Esophagus muscularis mucosa (tissue), 4 donors: ENCODE results near the gene COL11A2.

Source experiments
- CTCF ChIP-seq, 3 experiments: fragments of 200-600 bp in 2 of 3; fragments of 450-650 bp in 1 of 3; sonication (generic) in 2 of 3; IDR thresholded peaks; one replicate each; pipeline ENCODE4 v1.5.1; 2017 to 2019; ENCODE audit warnings: antibody characterized with exemption in 3 of 3, mild to moderate bottlenecking in 2 of 3, moderate library complexity in 1 of 3
- EP300 ChIP-seq: sonication (generic); formaldehyde crosslinking; IDR thresholded peaks from one replicate; pipeline ENCODE4 v1.6.1; 2017; ENCODE audit warnings: antibody characterized with exemption
- POLR2A ChIP-seq: fragments of 450-650 bp; IDR thresholded peaks from one replicate; pipeline ENCODE4 v1.6.1; 2017; ENCODE audit warnings: antibody characterized with exemption, moderate library complexity, mild to moderate bottlenecking, low read depth
- POLR2AphosphoS5 ChIP-seq, 2 donors: sonication (generic); formaldehyde crosslinking; IDR thresholded peaks; one replicate each; pipeline ENCODE4 v1.6.1; 2017; ENCODE audit warnings: antibody characterized with exemption in 2 of 2

DNA sequence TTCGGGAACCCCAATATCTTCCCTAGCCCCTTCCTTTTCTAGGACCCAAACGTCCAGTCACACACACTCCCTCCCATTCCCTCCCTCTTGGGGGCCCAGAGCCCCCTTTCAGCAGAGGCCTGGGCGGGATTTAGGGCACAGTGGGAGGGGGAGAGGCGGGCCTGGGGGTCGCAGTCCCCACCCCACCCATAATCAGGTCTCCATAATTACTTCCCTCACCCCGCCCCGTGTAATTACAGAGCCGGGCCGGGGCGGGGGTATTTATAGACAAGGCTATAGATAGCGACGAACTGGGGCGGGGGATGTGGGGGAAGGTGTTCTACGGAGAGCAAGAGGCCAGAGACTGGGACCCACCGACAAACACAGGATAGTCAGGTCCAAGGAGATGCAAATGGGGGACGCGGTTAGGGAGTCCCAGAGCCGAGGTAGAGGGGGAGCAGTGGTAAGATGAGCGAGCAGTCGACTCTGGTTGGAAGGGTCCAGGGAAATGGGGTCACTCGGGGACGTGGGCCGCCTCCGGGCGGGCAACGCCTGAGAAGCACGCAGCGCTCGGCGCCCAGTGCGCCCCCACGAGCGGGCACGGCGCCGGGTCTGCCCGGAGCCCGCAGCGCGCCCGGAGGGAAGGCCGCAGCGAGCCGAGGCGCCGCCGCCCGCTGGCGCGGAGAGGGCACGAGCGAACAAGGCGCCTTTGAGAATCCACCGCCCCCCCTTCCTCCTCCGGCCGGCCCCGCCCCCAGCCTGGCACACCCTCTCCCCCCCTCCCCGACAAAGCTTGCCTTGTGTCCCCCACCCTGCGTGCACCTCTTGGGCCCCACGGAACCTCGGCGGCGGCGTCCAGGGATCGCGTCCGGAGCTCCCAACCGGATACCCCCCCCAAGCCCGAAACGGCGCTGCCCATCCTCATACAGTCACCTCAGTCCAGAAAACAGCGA is 670 bp upstream of the COL11A2 start:
- TF ChIP-seq POLR2AphosphoS5 (IDR thresholded peaks at IDR 0.05): no peak
- no peak for TF ChIP-seq CTCF (IDR thresholded peaks at IDR 0.05)
- no peak for TF ChIP-seq POLR2A
- TF ChIP-seq EP300: no peak
